Testis (tissue), 2 donors: ENCODE results near the gene TPM2.

ENCODE experiments used
- CTCF ChIP-seq, 3 experiments: fragments of 450-650 bp in 2 of 3; fragments of 200-600 bp in 1 of 3; sonication (generic) in 1 of 3; IDR thresholded peaks; one replicate each; pipeline ENCODE4 v1.5.1; 2016 to 2019; ENCODE audit warnings: antibody characterized with exemption in 3 of 3, mild to moderate bottlenecking in 2 of 3, moderate library complexity in 1 of 3
- POLR2A ChIP-seq: fragments of 450-650 bp; IDR thresholded peaks from one replicate; pipeline ENCODE4 v1.6.1; 2017; ENCODE audit warnings: antibody characterized with exemption, mild to moderate bottlenecking, moderate library complexity

DNA sequence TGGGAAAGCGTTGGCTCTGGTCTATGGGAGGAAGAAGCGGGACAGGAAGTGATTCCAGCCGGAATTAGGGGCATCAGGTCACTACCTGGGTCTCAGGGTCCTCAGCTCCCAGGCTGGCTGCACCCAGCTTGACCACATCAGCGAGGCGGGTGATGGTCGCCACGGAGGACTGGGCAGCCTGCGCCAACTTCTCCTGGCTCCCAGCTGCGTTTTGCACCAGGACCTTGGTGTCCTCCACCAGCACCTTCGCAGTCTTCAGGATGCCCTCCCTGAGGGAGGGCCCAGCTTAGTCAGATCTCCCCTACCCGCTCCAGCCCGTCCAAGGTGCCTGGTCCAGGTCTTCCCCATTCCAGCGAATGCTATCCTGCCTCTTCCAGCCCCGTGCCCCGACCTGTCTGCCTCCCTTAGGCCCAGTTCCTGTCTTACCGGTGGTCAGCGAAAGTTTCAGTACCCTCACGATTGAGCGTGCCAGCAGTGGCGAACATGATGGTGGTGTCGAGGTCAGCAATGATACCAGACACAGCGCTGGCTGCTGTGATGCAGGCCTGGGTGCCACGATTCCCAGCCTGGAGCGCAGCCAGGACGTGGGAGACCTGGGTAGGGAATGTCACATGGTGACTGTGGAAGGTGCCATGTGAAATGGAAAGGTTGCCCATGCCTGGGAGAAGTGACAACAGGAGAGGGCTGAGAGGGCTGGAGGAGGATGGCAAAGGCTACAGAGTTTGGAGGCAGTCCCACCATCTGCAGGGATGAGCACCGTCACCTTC, 14.4 kb upstream of the TPM2 start:
- TF ChIP-seq CTCF (IDR thresholded peaks at IDR 0.05) = no peak
- TF ChIP-seq POLR2A = no peak
